Mesothelial cell of epicardium (in vitro differentiated cells): ENCODE results near the gene ACVR2A. TPM values are rescaled to one million over a fixed set of nuclear protein-coding genes. Genes with fewer than 3 reads are reported as not detected.
A peak's percentile ranks its signal among the peaks of the same experiment; 100 is the strongest.

ENCODE experiments used
- DNase-seq, 2 experiments: peaks; one replicate each; pipeline ENCODE4 v3.0.0; 2021; ENCODE audit warnings: low spot score in 2 of 2; ENCODE audit not compliant: unreplicated experiment in 2 of 2
- H3K27ac Mint-ChIP-seq: 2 replicates; pipeline ENCODE4 v1.8.0; 2021; ENCODE audit warnings: mixed read lengths
- H3K27me3 Mint-ChIP-seq: 2 replicates; pipeline ENCODE4 v1.8.0; 2021; ENCODE audit warnings: low read depth, mixed read lengths
- H3K36me3 Mint-ChIP-seq: 2 replicates; pipeline ENCODE4 v1.8.0; 2021; ENCODE audit warnings: mixed read lengths
- H3K4me1 Mint-ChIP-seq: 2 replicates; pipeline ENCODE4 v1.8.0; 2021; ENCODE audit warnings: mixed read lengths
- H3K4me3 Mint-ChIP-seq: 2 replicates; pipeline ENCODE4 v1.8.0; 2021; ENCODE audit warnings: mild to moderate bottlenecking, moderate library complexity, mixed read lengths
- H3K9me3 Mint-ChIP-seq: 2 replicates; pipeline ENCODE4 v1.8.0; 2021; ENCODE audit warnings: mixed read lengths
- total RNA-seq: library from RNA; stranded (reverse); gene quantifications from 3 replicates; pipeline ENCODE4 v1.2.1, GENCODE V29; 2021
- TF ChIP-seq, protein P1 (sequence below): fragments of 200-600 bp; sonication (generic); IDR thresholded peaks from one replicate; pipeline ENCODE4 v1.5.0; 2021; ENCODE audit warnings: antibody characterized with exemption; ENCODE audit not compliant: unreplicated experiment

ACVR2A gene
- total RNA-seq, 1 donor from 2014 or later, result 33.3 TPM

DNA sequence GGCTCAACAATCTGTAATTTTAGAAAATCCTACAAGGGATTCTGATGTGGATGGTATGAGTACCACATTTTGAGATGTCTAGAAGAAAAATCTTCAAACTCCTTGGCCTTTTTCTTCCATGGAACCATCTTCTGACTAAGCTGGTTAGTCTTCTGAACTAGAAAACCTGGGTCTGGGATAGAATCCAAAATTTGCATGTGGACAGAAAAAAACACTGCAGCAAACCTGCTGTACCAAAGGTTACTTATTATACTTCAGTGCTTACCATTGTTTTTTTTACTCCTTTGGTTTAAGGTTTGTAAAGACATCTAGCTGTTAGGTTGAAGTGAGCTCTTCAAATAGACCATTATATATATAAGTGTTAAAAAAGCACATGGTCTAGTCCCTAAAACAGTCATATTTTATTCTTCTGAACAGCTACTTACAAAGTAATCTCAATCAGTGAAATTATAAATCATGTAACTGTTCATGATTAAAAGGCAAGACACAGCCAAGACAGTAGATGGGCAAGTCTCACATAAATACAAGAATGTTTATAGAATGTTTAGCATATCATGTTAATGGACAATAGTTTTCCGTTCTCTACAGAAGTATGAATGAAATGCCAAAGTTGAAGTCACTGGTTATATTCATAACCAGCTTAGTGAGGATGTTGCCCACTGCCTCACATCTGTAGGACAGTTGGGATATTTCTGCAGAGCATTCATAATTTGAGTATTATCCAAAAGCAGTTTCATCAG lies 90.2 kb downstream of the ACVR2A start:
- Mint-ChIP-seq H3K27ac (no peak overlapping the region), H3K4me3 (no peak overlapping the region), H3K9me3 (no peaks in the 10 kb centered on the region), H3K36me3 (peaks cover 27% of the 10 kb centered on the region), H3K27me3 (no peaks in the 10 kb centered on the region), H3K4me1 (no peaks in the 10 kb centered on the region)
- TF ChIP-seq, protein P1, sequence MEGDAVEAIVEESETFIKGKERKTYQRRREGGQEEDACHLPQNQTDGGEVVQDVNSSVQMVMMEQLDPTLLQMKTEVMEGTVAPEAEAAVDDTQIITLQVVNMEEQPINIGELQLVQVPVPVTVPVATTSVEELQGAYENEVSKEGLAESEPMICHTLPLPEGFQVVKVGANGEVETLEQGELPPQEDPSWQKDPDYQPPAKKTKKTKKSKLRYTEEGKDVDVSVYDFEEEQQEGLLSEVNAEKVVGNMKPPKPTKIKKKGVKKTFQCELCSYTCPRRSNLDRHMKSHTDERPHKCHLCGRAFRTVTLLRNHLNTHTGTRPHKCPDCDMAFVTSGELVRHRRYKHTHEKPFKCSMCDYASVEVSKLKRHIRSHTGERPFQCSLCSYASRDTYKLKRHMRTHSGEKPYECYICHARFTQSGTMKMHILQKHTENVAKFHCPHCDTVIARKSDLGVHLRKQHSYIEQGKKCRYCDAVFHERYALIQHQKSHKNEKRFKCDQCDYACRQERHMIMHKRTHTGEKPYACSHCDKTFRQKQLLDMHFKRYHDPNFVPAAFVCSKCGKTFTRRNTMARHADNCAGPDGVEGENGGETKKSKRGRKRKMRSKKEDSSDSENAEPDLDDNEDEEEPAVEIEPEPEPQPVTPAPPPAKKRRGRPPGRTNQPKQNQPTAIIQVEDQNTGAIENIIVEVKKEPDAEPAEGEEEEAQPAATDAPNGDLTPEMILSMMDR, result no peak
- DNase-seq, result no peak

GRCh38 chr2:147937744-147938349 lies 93.0 kb downstream of the ACVR2A start:
- no peak for DNase-seq
- Mint-ChIP-seq H3K9me3 (no peaks in the 10 kb centered on the region), H3K4me1 (no peaks in the 10 kb centered on the region), H3K4me3 (no peak overlapping the region), H3K27ac (no peak overlapping the region), H3K27me3 (no peaks in the 10 kb centered on the region), H3K36me3 (peaks cover 25% of the 10 kb centered on the region)
- TF ChIP-seq, protein P1, result peak; percentile 83

GRCh38 chr2:147939313-147939712 lies 94.5 kb downstream of the ACVR2A start:
- H3K4me1 Mint-ChIP-seq, result no peaks in the 10 kb centered on the region
- TF ChIP-seq, protein P1, result no peak
- no peak overlapping the region for H3K4me3 Mint-ChIP-seq
- peaks cover 31% of the 10 kb centered on the region for H3K36me3 Mint-ChIP-seq
- no peaks in the 10 kb centered on the region for H3K27me3 Mint-ChIP-seq
- no peak overlapping the region for H3K27ac Mint-ChIP-seq
- H3K9me3 Mint-ChIP-seq, result no peaks in the 10 kb centered on the region
- no peak for DNase-seq

GRCh38 chr2:147945660-147946059 lies 100.8 kb downstream of the ACVR2A start:
- Mint-ChIP-seq H3K27ac (no peak overlapping the region), H3K9me3 (peaks cover 8% of the 10 kb centered on the region), H3K36me3 (peaks cover 37% of the 10 kb centered on the region), H3K4me3 (no peak overlapping the region), H3K4me1 (no peaks in the 10 kb centered on the region), H3K27me3 (no peaks in the 10 kb centered on the region)
- TF ChIP-seq, protein P1, result no peak
- DNase-seq, result no peak

DNA sequence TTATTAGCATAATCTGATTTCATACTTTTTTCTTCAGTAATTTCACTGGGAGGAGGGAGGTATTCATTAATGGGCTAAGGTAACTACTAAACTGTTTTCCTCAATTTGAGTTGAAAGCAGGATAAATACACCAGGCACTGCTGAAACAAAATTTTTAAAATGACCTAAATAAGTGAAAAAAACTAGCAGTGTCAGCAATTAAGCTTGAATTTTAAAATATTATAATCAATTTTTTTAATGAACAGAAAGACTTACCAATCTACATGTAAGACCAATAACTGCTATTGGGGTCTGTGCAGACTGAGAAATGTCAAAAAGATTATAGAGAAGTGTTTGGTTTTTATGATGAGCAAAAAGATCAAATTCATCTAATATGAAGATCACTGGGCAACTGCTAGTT lies 107.3 kb downstream of the ACVR2A start:
- H3K27me3 Mint-ChIP-seq, result no peaks in the 10 kb centered on the region
- TF ChIP-seq, protein P1, result no peak
- H3K4me1 Mint-ChIP-seq, result no peaks in the 10 kb centered on the region
- H3K36me3 Mint-ChIP-seq, result peaks cover 28% of the 10 kb centered on the region
- H3K4me3 Mint-ChIP-seq, result no peak overlapping the region
- H3K27ac Mint-ChIP-seq, result no peak overlapping the region
- DNase-seq, result no peak
- H3K9me3 Mint-ChIP-seq, result peaks cover 8% of the 10 kb centered on the region
